HG03457 (cell line): Measurements from ENCODE around the gene FAP.

Experiments
- ATAC-seq: cut with Tn5 transposase; IDR thresholded peaks from one replicate; pipeline ENCODE4 v1.9.1; 2021; ENCODE audit warnings: moderate number of reproducible peaks; ENCODE audit not compliant: unreplicated experiment

The FAP gene

GRCh38 chr2:162242586-162243280 lies 512 bp downstream of the FAP start:
- ATAC-seq: no peak

- no peak for ATAC-seq
Observed at GRCh38 chr2:162241571-162241970, 1.7 kb downstream of the FAP start.

GRCh38 chr2:162234620-162235462 lies 8.4 kb downstream of the FAP start:
- ATAC-seq: no peak

- no peak for ATAC-seq
Observed at GRCh38 chr2:162233197-162233596, 10.0 kb downstream of the FAP start.

- ATAC-seq: no peak
Observed at GRCh38 chr2:162232671-162233070, 10.6 kb downstream of the FAP start.

- no peak for ATAC-seq
Observed at GRCh38 chr2:162232027-162232426, 11.2 kb downstream of the FAP start.

- no peak for ATAC-seq
Observed at GRCh38 chr2:162230761-162231160, 12.5 kb downstream of the FAP start.

GRCh38 chr2:162226836-162227235 lies 16.4 kb downstream of the FAP start:
- no peak for ATAC-seq

- ATAC-seq: peak; percentile 92
Observed at GRCh38 chr2:162221064-162221463, 22.2 kb downstream of the FAP start.

- ATAC-seq: no peak
Observed at GRCh38 chr2:162220368-162220767, 22.9 kb downstream of the FAP start.

GRCh38 chr2:162219426-162219825 lies 23.8 kb downstream of the FAP start:
- ATAC-seq: no peak

GRCh38 chr2:162217598-162217997 lies 25.6 kb downstream of the FAP start:
- ATAC-seq: no peak

- ATAC-seq: no peak
Observed at GRCh38 chr2:162215162-162215561, 28.1 kb downstream of the FAP start.

GRCh38 chr2:162212366-162212765 lies 30.9 kb downstream of the FAP start:
- ATAC-seq: no peak

- ATAC-seq: no peak
Observed at GRCh38 chr2:162211732-162212131, 31.5 kb downstream of the FAP start.

- ATAC-seq: no peak
Observed at GRCh38 chr2:162210385-162210784, 32.9 kb downstream of the FAP start.

GRCh38 chr2:162202203-162202602 lies 41.0 kb downstream of the FAP start:
- no peak for ATAC-seq

GRCh38 chr2:162200636-162201035 lies 42.6 kb downstream of the FAP start:
- no peak for ATAC-seq

GRCh38 chr2:162199913-162200312 lies 43.3 kb downstream of the FAP start:
- ATAC-seq: no peak

- ATAC-seq: no peak
Observed at GRCh38 chr2:162198239-162198638, 45.0 kb downstream of the FAP start.

- ATAC-seq: no peak
Observed at GRCh38 chr2:162197069-162197825, 46.0 kb downstream of the FAP start.

GRCh38 chr2:162196638-162197037 lies 46.6 kb downstream of the FAP start:
- ATAC-seq: no peak
